GM13977 (cell line): ENCODE results near the gene PSMG3.

Experiments
- DNase-seq: peaks from one replicate; pipeline ENCODE4 v3.0.0; 2012; ENCODE audit warnings: low spot score
- CTCF ChIP-seq: IDR thresholded peaks from 2 replicates; pipeline ENCODE4 v1.5.1; 2012; ENCODE audit warnings: mild to moderate bottlenecking, control low read depth; ENCODE audit not compliant: insufficient read depth; ENCODE audit errors: extremely low read depth, missing control alignments
- in situ Hi-C: fragments of 300-500 bp; cut with MboI; formaldehyde crosslinking; loops from one replicate; pipeline ENCODE4 v1.12.0; 2022; ENCODE audit warnings: low sequenced_read_pairs, low pct_unique_long_range_greater_than_20kb, mixed read lengths, inconsistent platforms; ENCODE audit not compliant: unreplicated experiment

The PSMG3 gene

GRCh38 chr7:1603346-1604225 is 33.8 kb upstream of the PSMG3 start:
- no peak for TF ChIP-seq CTCF
- in situ Hi-C loops: no loop called here
- no peak for DNase-seq

- in situ Hi-C loops: no loop called here
- DNase-seq: no peak
- TF ChIP-seq CTCF: no peak
These were observed 32.6 kb upstream of the PSMG3 start for GRCh38 chr7:1602386-1602785.

GRCh38 chr7:1601956-1602355 is 32.1 kb upstream of the PSMG3 start:
- TF ChIP-seq CTCF: no peak
- no peak for DNase-seq
- in situ Hi-C loops: no loop called here

- no peak for TF ChIP-seq CTCF
- in situ Hi-C loops: loop anchor here (25.0 kb wide), 1 partner anchor 612 kb away; no protein-coding TSS in a partner anchor
- DNase-seq: no peak
These were observed 30.0 kb upstream of the PSMG3 start for GRCh38 chr7:1599640-1600395.

GRCh38 chr7:1598961-1599639 is 29.3 kb upstream of the PSMG3 start:
- in situ Hi-C loops: loop anchor here (25.0 kb wide), 1 partner anchor 613 kb away; no protein-coding TSS in a partner anchor
- TF ChIP-seq CTCF: no peak
- DNase-seq: no peak

GRCh38 chr7:1598286-1598685 is 28.5 kb upstream of the PSMG3 start:
- no peak for TF ChIP-seq CTCF
- DNase-seq: no peak

More at GRCh38 chr7:1598286-1598685, 28.5 kb upstream of the PSMG3 start:
- in situ Hi-C loops: loop anchor here (25.0 kb wide), 1 partner anchor 614 kb away; no protein-coding TSS in a partner anchor
